ENCODE measurements around the gene CDC7. TPM values are rescaled to one million over a fixed set of nuclear protein-coding genes. Genes with fewer than 3 reads are reported as not detected.

The CDC7 gene
- total and polyA plus RNA-seq, 2 experiments from 2014 or later: 26.6 to 44.0 TPM

DNA sequence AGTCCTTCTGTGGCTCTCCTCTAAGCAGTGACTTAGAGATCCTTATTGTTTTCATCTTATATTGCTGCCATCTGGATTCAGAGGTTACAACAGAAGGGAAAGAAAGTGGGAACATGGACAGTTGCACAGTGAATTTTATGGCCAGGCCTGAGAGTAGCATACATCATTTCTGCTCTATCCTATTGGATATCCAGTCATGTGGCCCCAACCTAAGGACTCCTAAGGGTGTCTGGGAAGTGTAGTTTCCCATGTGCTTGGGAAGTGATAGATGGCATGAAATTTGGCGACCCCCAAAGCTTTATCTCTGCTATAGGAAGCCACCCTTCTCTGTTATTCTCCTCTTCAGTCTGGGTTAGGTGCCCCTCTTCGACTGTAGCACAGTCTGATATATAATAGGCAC lies 51.9 kb downstream of the CDC7 start:
- H4K20me1 ChIP-seq (replicated peaks; ENCODE audit: insufficient read depth): no peaks in the 10 kb centered on the region
- peaks cover 8% of the 10 kb centered on the region for H3K27me3 Mint-ChIP-seq (ENCODE audit: insufficient read depth, low read depth, poor library complexity)
- DNase-seq (ENCODE audit: low spot score): no peak
- H3K9me3 Mint-ChIP-seq: no peaks in the 10 kb centered on the region; the same call in 2 of the 3 replicates
- H3K27me3 ChIP-seq (ENCODE audit: insufficient read depth): no peaks in the 10 kb centered on the region
- peak; percentile 49 for ATAC-seq
- H3K27ac Mint-ChIP-seq: no peak overlapping the region
- H2AFZ ChIP-seq: peak overlapping the region; percentile 88; the same call in 1 of the 2 replicates
- H3K4me3 Mint-ChIP-seq: no peak overlapping the region
- H3K79me2 ChIP-seq (replicated peaks; ENCODE audit: insufficient read depth): no peaks in the 10 kb centered on the region
- peaks cover 9% of the 10 kb centered on the region for H3K4me1 Mint-ChIP-seq
- H3K27ac ChIP-seq (ENCODE audit: low read depth): no peak overlapping the region
- H3K4me1 ChIP-seq (ENCODE audit: insufficient read depth): no peaks in the 10 kb centered on the region
- H3K4me2 ChIP-seq: no peak overlapping the region
- no peaks in the 10 kb centered on the region for H3F3A ChIP-seq (replicated peaks; ENCODE audit: low read depth)
- no peaks in the 10 kb centered on the region for H3K36me3 ChIP-seq (ENCODE audit: insufficient read depth)
- H3K4me3 ChIP-seq: no peak overlapping the region
- H3K9me2 ChIP-seq (ENCODE audit: insufficient read depth): 0 out of 2 replicates have a peak, but pooled peaks cover 7% of the 10 kb centered on the region
- no peaks in the 10 kb centered on the region for H3K36me3 Mint-ChIP-seq (ENCODE audit: low read depth)
- no peak for TF ChIP-seq ZNF114 (CRISPR knock-in tag; IDR thresholded peaks at IDR 0.05)

DNA sequence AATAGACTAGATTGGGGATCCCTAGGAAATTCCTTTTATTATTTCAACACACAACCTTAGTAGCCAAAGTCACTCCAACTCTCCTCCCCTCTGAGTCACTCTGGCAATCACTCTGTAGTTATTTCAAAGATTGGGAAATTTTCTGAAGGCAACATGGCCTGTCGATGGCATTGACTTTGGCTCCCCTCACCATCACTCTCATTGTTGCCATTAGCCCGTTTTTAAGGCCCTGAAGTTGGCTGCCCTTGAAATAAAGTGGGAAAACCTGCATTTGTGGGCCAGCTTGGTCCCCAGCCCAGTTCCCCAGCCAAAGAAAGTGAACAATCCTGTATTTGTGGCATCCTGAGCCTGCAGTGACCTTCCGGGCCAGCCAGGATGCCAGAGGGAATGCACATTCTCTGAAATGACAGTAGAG lies 52.5 kb downstream of the CDC7 start:
- ATAC-seq: no peak
- peaks cover 9% of the 10 kb centered on the region for H3K4me1 Mint-ChIP-seq
- TF ChIP-seq ZNF114 (CRISPR knock-in tag; IDR thresholded peaks at IDR 0.05): no peak
- no peak for TF ChIP-seq EZH2 (IDR thresholded peaks at IDR 0.05; ENCODE audit: low read depth, unreplicated experiment)
- TF ChIP-seq, protein P1, sequence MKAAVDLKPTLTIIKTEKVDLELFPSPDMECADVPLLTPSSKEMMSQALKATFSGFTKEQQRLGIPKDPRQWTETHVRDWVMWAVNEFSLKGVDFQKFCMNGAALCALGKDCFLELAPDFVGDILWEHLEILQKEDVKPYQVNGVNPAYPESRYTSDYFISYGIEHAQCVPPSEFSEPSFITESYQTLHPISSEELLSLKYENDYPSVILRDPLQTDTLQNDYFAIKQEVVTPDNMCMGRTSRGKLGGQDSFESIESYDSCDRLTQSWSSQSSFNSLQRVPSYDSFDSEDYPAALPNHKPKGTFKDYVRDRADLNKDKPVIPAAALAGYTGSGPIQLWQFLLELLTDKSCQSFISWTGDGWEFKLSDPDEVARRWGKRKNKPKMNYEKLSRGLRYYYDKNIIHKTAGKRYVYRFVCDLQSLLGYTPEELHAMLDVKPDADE (IDR thresholded peaks at IDR 0.05): no peak
- no peak for TF ChIP-seq NANOG (IDR thresholded peaks at IDR 0.05; ENCODE audit: borderline replicate concordance)
- TF ChIP-seq ZNF331 (CRISPR knock-in tag; IDR thresholded peaks at IDR 0.05; ENCODE audit: low read depth): no peak
- no peak for TF ChIP-seq POLR2AphosphoS5 (IDR thresholded peaks at IDR 0.05; ENCODE audit: low read depth)
- Histone ChIP-seq H3K36me3 (ENCODE audit: insufficient read depth) (no peaks in the 10 kb centered on the region), H3K9me2 (ENCODE audit: insufficient read depth) (0 out of 2 replicates have a peak, but pooled peaks cover 7% of the 10 kb centered on the region), H2AFZ (no peak overlapping the region; the same call in 1 of the 2 replicates), H3K4me2 (no peak overlapping the region), H3K27ac (ENCODE audit: low read depth) (no peak overlapping the region), H3K27me3 (ENCODE audit: insufficient read depth) (no peaks in the 10 kb centered on the region), H3K4me3 (no peak overlapping the region), H3K4me1 (ENCODE audit: insufficient read depth) (no peaks in the 10 kb centered on the region), H4K20me1 (replicated peaks; ENCODE audit: insufficient read depth) (no peaks in the 10 kb centered on the region), H3F3A (replicated peaks; ENCODE audit: low read depth) (no peaks in the 10 kb centered on the region), H3K79me2 (replicated peaks; ENCODE audit: insufficient read depth) (no peaks in the 10 kb centered on the region)
- no peak for DNase-seq (ENCODE audit: low spot score)
- H3K36me3 Mint-ChIP-seq (ENCODE audit: low read depth): no peaks in the 10 kb centered on the region
- H3K4me3 Mint-ChIP-seq: no peak overlapping the region
- H3K9me3 Mint-ChIP-seq: no peaks in the 10 kb centered on the region; the same call in 2 of the 3 replicates
- H3K27me3 Mint-ChIP-seq (ENCODE audit: insufficient read depth, low read depth, poor library complexity): peaks cover 8% of the 10 kb centered on the region
- H3K27ac Mint-ChIP-seq: no peak overlapping the region

DNA sequence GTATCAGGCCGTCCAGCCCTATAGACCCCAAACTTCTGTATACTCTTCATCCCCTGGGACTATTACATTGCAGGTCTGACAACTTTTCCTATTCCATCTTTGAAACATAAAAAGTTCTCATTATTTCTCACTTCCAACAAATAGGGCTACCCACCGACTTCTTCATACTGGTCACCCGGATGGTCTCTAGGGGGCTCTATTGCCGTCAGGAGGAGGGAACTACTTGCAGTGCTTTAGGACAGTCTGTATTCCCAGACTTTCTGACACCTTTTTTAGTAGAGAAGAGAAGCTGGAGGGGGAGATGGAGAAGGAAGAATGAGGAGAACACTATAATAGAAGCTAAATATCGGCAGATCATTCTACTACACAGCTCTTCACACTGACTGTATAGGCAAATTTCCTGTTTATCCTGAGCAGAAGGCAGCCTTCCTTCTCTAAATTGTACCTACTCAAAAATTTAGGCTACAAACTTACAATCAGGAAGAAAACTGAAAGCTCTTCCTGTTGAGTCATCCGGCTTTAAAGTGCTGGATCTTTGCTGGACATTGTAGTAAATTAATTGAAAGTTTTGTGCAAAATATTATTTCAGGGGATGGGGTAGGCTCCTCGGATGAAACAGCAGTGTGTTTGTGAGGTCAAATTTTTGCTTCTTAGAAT lies 54.6 kb downstream of the CDC7 start:
- Histone ChIP-seq H3K4me1 (ENCODE audit: insufficient read depth) (no peaks in the 10 kb centered on the region), H3K36me3 (ENCODE audit: insufficient read depth) (no peaks in the 10 kb centered on the region), H2AFZ (peak overlapping the region; percentile 33), H4K20me1 (replicated peaks; ENCODE audit: insufficient read depth) (no peaks in the 10 kb centered on the region), H3K9me2 (ENCODE audit: insufficient read depth) (0 out of 2 replicates have a peak, but pooled peaks cover 7% of the 10 kb centered on the region), H3F3A (replicated peaks; ENCODE audit: low read depth) (no peaks in the 10 kb centered on the region), H3K27me3 (ENCODE audit: insufficient read depth) (no peaks in the 10 kb centered on the region), H3K79me2 (replicated peaks; ENCODE audit: insufficient read depth) (no peaks in the 10 kb centered on the region), H3K27ac (ENCODE audit: low read depth) (no peak overlapping the region), H3K4me3 (no peak overlapping the region), H3K4me2 (no peak overlapping the region)
- Mint-ChIP-seq H3K9me3 (no peaks in the 10 kb centered on the region; the same call in 2 of the 3 replicates), H3K4me3 (no peak overlapping the region), H3K27ac (no peak overlapping the region), H3K4me1 (peaks cover 3% of the 10 kb centered on the region; the same call in 2 of the 3 replicates), H3K36me3 (ENCODE audit: low read depth) (no peaks in the 10 kb centered on the region), H3K27me3 (ENCODE audit: insufficient read depth, low read depth, poor library complexity) (peaks cover 3% of the 10 kb centered on the region)
- DNase-seq (ENCODE audit: low spot score) (peak; percentile 57), ATAC-seq (peak; percentile 92)
- TF ChIP-seq EZH2phosphoT487 (IDR thresholded peaks at IDR 0.05; ENCODE audit: unreplicated experiment): no peak
- no peak for TF ChIP-seq CREB1 (CRISPR knock-in tag; IDR thresholded peaks at IDR 0.05; ENCODE audit: low read depth)
- no peak for TF ChIP-seq ZNF114 (CRISPR knock-in tag; IDR thresholded peaks at IDR 0.05)
- TF ChIP-seq, protein P2, sequence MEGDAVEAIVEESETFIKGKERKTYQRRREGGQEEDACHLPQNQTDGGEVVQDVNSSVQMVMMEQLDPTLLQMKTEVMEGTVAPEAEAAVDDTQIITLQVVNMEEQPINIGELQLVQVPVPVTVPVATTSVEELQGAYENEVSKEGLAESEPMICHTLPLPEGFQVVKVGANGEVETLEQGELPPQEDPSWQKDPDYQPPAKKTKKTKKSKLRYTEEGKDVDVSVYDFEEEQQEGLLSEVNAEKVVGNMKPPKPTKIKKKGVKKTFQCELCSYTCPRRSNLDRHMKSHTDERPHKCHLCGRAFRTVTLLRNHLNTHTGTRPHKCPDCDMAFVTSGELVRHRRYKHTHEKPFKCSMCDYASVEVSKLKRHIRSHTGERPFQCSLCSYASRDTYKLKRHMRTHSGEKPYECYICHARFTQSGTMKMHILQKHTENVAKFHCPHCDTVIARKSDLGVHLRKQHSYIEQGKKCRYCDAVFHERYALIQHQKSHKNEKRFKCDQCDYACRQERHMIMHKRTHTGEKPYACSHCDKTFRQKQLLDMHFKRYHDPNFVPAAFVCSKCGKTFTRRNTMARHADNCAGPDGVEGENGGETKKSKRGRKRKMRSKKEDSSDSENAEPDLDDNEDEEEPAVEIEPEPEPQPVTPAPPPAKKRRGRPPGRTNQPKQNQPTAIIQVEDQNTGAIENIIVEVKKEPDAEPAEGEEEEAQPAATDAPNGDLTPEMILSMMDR (conservative IDR thresholded peaks at IDR 0.05; ENCODE audit: low read depth in 2 of 2): peak; percentile 71 to 76
- TF ChIP-seq, protein P3, sequence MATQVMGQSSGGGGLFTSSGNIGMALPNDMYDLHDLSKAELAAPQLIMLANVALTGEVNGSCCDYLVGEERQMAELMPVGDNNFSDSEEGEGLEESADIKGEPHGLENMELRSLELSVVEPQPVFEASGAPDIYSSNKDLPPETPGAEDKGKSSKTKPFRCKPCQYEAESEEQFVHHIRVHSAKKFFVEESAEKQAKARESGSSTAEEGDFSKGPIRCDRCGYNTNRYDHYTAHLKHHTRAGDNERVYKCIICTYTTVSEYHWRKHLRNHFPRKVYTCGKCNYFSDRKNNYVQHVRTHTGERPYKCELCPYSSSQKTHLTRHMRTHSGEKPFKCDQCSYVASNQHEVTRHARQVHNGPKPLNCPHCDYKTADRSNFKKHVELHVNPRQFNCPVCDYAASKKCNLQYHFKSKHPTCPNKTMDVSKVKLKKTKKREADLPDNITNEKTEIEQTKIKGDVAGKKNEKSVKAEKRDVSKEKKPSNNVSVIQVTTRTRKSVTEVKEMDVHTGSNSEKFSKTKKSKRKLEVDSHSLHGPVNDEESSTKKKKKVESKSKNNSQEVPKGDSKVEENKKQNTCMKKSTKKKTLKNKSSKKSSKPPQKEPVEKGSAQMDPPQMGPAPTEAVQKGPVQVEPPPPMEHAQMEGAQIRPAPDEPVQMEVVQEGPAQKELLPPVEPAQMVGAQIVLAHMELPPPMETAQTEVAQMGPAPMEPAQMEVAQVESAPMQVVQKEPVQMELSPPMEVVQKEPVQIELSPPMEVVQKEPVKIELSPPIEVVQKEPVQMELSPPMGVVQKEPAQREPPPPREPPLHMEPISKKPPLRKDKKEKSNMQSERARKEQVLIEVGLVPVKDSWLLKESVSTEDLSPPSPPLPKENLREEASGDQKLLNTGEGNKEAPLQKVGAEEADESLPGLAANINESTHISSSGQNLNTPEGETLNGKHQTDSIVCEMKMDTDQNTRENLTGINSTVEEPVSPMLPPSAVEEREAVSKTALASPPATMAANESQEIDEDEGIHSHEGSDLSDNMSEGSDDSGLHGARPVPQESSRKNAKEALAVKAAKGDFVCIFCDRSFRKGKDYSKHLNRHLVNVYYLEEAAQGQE (IDR thresholded peaks at IDR 0.05; ENCODE audit: unreplicated experiment): no peak
- TF ChIP-seq, protein P1 (IDR thresholded peaks at IDR 0.05): no peak
- TF ChIP-seq STAT1 (IDR thresholded peaks at IDR 0.05; ENCODE audit: unreplicated experiment): no peak
